NCI-H1417 (cell line): Measurements from ENCODE around the gene EPC2.
"Not testable (repeated sequence)": the region's sequence is repeated elsewhere in the genome, so short reads cannot be mapped to it uniquely, and the experiment has no call there.

Source experiments
- DNase-seq, 3 experiments: peaks; one replicate each; lab custom pipeline; 2025; lab: John Stamatoyannopoulos, UW

EPC2 gene

DNA sequence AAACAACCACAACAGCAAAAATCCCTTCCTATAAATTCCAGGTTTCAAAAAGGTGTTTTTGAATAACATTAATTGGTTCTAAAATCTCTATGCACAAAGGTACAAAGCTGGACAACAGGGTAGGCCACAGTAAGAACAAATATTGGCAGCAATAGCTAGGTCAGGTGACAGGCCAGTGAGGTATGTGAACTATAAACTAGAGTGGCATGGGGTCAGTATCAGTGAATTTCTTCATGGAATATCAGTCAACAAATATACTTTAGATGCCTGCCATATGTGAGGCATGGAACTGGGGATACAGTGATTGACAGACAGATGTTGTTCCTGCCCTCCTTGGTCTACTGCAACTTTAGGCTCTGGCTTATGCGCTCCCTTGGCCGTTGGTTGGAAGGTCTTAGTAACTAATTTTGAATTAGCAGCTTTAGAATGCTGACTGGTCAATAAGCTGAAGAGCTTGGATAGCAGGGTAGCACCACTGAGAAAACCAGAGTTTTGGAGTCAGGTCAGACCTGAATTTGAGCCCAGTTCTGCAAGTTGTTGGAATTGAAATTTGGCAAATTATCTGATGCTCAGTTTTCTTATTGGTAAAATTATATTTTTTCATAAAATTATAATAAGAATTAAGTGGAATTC, 2.3 kb upstream of the EPC2 start:
- DNase-seq, result no peak

DNA sequence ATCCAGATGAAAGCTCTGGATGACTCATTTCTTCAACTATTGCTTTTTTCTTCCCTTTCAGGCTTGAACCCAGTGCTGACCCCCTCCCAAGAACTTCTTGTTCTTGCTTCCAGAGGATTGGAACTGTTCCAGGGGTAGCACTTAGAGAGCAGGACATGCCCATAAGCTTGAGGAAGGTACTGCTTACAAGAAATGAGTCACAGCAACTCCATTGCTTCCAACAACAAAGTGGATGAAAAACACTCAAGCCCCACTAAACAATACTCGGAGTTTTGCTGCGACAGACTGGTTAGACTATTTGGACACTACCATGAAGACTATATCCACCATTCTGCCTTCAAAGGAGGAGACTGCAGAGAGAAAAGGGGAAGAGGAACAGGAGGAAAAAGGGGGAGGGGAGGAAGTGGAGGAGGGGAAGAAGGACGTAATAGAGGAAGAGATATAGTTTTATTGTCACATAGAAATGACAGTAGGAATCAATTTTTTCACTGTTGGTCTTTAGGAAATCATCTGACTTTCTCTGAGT, 1.6 kb upstream of the EPC2 start:
- peak in 1 of 3 experiments; percentile 25 for DNase-seq

GRCh38 chr2:148643421-148643820, 1.1 kb upstream of the EPC2 start:
- DNase-seq, result no peak

DNA sequence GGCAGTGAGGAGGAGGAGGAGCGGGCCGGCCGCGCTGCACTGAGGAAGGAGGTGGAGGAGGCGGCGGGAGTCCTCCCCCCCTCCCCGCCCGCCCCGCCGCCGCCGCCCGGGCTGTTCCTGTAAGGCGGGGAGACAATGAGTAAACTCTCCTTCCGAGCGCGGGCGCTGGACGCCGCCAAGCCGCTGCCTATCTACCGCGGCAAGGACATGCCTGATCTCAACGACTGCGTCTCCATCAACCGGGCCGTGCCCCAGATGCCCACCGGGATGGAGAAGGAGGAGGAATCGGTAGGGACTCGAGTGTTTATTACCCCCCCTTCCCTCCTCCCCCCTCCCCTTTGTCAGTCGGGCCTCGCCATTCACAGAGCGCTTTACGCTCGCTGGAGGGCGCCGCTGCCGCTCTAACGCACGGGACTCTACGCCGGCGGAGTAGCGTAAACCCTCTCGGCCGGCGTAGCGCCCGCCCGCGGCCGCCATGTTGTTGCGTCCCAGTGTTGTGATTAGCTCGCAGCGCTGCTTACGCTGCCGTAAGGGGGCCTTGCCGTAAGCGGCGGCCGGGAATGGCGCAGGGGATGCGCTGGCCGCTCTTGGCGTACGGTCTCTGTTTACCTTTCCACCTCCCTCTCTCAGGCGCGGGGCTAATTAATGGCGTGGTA, 460 bp downstream of the EPC2 start:
- DNase-seq, result peak; percentile 90 to 97 (median 94)

DNA sequence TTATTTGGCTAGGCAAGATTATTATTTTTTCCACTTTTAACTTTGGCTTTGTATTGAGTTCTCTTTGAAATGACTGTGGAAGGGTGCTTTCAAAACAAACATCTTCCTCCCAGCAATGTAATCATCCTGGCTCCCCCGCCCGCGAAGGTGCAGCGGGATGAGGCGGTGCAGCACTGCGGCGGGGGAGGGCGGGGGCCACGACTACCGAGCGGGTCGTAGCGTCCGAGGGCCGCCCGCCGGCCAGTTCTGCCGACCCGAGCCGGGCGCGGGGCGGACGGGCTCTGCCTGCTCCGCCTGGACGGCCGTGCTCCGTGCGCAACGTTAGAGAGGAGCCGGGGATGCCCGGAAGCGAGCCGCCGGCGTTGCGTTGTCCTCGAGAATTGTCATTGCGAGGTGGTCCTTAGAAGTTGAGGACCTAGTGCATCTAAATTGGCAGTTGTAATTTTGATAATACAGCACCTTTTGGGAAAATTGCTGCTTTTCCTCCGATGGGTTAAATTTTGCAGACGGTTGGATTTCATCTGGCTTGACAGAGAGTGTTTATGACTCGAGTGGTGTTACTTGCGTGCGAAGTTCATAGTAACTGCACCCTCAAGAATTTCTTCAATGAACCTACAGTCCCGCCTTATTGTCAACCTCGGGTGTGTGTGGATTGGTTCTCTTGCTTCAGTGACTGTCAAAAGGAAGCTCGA, 1.1 kb downstream of the EPC2 start:
- peak; percentile 42 to 86 (median 84) for DNase-seq

DNA sequence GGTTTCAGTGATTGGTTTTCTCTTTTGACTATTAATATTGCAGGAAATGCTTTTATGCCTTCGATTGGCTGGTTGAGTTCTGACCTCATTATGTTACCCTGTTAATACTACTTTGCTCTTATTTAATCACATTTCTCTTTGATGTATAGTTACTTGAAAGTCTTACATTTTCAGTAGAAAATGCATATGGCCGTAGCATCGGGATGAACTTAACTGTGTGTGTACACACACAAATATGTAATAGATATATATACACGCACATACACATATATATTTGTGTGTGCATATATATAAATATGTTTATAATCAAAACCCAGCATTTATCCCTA, 1.6 kb downstream of the EPC2 start:
- no peak for DNase-seq

DNA sequence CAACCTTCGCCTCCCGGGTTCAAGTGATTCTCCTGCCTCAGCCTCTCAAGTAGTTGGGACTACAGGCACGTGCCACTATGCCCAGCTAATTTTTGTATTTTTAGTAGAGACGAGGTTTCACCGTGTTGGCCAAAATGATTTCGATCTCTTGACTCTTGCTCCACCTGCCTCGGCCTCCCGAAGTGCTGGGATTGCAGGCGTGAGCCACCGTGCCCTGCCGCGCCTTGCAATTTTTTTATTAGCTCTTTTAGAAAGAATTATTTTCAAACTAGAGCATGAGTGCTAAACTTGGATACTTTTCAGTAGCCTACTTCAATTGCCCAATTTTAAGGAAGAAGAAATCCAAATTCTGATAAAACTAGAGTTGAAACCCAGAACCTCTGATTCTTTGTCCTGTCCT, 3.2 kb downstream of the EPC2 start:
- DNase-seq, result not testable (repeated sequence)

- no peak for DNase-seq
Observed at GRCh38 chr2:148649936-148650335, 5.4 kb downstream of the EPC2 start.

DNA sequence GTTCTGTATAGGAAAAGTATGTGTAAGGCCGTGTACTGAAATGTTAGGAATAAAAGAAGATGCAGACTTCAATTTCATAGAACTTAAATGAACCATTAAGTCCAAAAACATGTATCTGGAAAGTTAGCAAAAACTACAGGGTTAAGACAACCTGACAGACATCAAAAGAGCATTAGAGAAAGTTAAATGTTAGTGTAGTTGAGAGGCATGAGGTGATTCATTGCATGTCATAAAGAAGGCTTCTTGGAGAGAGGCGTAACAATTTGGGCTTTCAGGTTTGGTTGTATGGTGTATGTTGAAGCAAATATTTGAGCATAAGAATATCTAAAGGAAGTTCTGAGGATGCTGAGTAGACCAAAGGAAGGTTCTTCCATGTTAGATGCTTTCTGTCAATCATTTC, 6.3 kb downstream of the EPC2 start:
- DNase-seq, result no peak

- no peak for DNase-seq
Observed at GRCh38 chr2:148651972-148652371, 7.4 kb downstream of the EPC2 start.

DNA sequence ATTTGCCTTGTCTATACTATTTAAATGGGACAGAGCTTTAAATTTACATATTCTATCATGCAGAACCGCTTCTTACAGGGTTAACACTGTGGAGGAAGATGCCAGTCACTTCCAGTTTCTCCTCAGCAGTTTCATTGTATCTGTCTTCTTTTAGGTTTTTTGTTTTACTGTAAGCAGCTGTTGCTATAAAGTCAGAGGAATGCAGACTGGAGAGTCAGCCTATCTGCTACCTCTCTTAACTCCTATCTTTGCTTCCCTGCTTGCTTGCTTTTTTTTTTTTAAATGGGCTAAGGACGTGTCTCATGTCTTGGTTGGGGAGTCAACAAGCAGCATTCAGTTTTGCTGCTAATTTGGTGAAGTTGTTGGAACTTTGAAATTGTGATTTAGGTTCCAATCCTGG, 8.9 kb downstream of the EPC2 start:
- DNase-seq, result no peak

DNA sequence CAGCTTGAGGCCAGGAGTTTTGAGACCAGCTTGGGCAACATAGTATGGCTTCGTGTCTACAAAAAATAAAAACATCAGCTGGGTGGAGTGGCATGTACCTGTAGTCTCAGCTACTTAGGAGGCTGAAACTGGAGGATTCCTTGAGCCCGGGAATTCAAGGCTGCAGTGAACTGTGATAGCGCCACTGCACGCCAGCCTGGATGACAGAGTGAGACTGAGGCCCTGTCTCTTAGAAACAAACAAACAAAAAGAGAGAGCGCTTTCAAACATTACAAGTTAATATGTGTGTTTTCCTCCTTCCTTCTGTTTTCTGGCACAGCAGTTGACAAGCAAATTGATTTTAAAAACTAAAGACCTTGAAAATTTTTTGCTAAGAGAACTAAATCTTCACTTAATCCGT, 9.9 kb downstream of the EPC2 start:
- DNase-seq, result no peak

GRCh38 chr2:148656516-148656915, 12.0 kb downstream of the EPC2 start:
- peak in 1 of 3 experiments; percentile 10 for DNase-seq

- DNase-seq, result no peak
Observed at GRCh38 chr2:148658807-148659722, 14.5 kb downstream of the EPC2 start.

DNA sequence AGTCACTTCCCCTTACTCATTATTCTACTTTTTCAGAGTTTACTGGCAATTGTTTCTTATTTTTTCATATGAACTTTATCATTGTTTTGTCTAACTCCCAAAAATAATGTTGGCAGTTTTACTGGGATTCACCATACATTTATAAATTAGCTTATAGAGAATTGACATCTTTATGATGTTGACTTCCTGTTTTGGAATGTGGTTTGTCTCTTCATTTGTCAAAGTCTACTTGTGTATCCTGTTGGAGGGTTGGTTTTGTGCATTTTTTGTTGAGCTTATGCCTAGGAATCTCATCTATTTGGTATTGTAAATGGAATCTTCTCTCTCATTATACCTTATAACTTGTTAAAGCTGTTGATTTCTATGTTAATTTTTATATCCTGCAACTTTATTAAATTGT, 16.4 kb downstream of the EPC2 start:
- DNase-seq, result no peak

GRCh38 chr2:148662332-148662731, 17.8 kb downstream of the EPC2 start:
- not testable (repeated sequence) for DNase-seq

DNA sequence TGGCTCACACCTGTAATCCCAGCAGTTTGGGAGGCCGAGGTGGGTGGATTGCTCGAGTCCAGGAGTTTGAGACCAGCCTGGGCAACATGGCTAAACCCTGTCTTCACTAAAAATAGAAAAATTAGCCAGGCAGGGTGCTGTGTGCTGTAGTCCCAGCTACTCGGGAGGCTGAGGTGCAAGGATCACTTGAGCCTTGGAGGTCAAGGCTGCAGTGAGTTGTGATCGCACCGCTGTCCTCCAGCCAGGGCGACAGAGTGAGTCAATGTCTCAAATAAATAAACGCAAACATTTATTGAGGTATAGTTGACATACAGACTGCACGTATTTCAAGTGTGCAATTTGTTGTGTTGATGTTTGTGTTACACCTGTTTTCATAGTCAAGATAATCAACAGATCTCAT, 19.7 kb downstream of the EPC2 start:
- DNase-seq, result no peak

- no peak for DNase-seq
Observed at GRCh38 chr2:148666555-148666954, 22.0 kb downstream of the EPC2 start.

DNA sequence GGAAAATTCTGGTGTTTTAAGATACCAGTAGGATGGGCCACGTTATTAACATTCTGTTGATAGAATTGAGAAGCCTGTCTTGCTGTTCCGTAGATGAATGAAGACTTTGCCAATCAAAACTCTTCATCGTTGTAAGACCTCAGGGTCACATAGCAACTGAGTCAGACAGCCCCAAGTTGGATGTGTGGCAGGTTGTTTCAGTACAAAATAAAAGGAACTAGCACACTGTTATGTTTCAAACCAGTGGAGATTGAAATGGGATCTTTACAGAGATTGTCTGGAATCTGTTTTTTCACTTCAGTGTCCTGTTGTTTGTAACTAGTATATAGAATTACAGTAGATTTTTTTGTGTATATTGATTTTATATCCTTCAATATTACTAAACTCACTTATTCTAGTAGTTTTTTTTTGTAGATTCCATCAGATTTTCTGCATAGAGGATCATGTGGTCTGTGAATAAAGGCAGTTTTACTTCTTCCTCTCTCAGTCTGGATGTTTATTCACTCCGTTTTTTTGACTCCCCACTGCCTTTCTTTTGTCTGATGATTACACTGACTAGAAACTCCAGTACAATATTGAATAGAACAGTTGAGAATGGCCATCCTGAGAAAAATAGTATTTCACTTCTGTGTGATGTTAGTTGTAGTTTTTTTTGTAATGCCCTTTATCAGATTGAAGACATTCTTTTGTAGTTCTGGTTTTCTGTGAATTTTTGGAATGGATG, 22.7 kb downstream of the EPC2 start:
- peak in 1 of 3 experiments; percentile 34 for DNase-seq

DNA sequence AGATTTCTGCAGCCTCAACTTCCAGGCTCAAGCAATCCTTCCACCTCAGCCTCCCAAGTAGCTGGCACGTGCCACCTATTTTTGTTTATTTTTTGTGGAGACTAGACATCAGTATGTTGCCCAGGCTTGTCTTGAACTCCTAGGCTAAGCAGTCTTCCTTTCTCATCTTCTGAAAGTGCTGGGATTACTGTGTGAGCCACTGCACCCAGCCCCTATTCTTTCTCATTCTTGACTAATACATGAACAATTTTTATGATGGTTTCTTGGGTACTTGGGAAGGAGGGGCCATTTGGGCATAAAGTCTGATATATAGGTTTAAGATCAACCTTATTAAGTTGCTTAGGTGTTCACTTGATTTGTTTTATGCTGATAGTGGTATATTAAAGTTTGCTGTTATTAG, 26.2 kb downstream of the EPC2 start:
- DNase-seq, result no peak
